Measurements from ENCODE around the gene IBA57. TPM values are rescaled to one million over a fixed set of nuclear protein-coding genes. Genes with fewer than 3 reads are reported as not detected.

IBA57 gene
- total and polyA plus RNA-seq, 11 donors, result 4.8 to 18.6 (median 11.8) TPM

DNA sequence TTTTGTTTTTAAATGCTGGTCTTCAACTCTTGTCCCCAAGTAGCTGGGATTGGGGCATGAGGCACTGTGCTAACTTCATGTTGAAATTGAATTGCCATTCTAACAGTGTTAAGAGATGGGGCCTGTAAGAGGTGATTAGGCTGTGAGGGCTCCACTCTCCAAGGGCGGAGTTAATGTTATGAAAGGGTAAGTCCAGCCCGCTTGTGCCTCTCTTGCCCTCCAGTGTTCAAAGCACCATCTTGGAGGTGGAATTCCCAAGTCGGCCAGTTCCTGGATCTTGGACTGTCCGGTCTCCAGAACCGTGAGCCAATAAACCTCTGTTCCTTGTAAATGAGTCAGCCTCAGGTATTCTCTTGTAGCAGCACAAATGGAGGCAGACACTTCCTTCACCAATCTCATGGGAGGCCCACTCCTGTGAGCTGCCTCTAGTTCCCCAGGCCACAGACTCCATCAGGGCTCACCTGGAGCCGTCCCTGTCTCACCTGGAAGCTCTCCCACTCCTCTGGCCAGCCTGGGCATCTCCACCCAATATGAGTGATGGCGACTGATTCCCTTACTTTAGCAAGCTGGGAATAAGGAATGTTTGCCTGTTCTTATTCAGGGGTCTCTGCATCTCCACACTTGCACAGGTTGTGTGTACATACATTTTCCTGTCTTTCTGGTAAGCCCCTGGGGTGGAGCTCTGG, 15.5 kb downstream of the IBA57 start:
- Histone ChIP-seq H3K4me3 (no peak overlapping the region), H3K27me3 (no peaks in the 10 kb centered on the region), H3K36me3 (peaks cover 0 to 6% (median 0%) of the 10 kb centered on the region in 9 donors), H3K9me3 (no peaks in the 10 kb centered on the region), H3K4me1 (peaks cover 0 to 13% (median 5%) of the 10 kb centered on the region in 12 donors), H3K27ac (no peak overlapping the region)
- DNase-seq (no peak), ATAC-seq (no peak)
- WGBS, 4 donors, result 94 to 98% (median 95%) methylated on average over 7 of the region's 7 CpGs
- TF ChIP-seq CTCF (IDR thresholded peaks at IDR 0.05) (no peak), POLR2A (IDR thresholded peaks at IDR 0.05) (no peak)
- intact Hi-C loops (cut with DNase I), result no loop called here

- Histone ChIP-seq H3K9me3 (no peaks in the 10 kb centered on the region), H3K27ac (no peak overlapping the region), H3K4me1 (peaks cover 0 to 13% (median 2%) of the 10 kb centered on the region in 12 donors), H3K4me3 (no peak overlapping the region), H3K36me3 (peaks cover 0 to under 1% (median 0%) of the 10 kb centered on the region in 9 donors), H3K27me3 (no peaks in the 10 kb centered on the region)
- ATAC-seq (peak in 1 of 4 donors; percentile 28), DNase-seq (no peak)
- TF ChIP-seq CTCF (IDR thresholded peaks at IDR 0.05) (no peak), POLR2A (IDR thresholded peaks at IDR 0.05) (no peak)
- intact Hi-C loops (cut with DNase I), result no loop called here
- WGBS, 4 donors, result 88 to 92% (median 90%) methylated on average over 9 of the region's 9 CpGs
These were observed 16.0 kb downstream of the IBA57 start for GRCh38 chr1:228181645-228182034.

DNA sequence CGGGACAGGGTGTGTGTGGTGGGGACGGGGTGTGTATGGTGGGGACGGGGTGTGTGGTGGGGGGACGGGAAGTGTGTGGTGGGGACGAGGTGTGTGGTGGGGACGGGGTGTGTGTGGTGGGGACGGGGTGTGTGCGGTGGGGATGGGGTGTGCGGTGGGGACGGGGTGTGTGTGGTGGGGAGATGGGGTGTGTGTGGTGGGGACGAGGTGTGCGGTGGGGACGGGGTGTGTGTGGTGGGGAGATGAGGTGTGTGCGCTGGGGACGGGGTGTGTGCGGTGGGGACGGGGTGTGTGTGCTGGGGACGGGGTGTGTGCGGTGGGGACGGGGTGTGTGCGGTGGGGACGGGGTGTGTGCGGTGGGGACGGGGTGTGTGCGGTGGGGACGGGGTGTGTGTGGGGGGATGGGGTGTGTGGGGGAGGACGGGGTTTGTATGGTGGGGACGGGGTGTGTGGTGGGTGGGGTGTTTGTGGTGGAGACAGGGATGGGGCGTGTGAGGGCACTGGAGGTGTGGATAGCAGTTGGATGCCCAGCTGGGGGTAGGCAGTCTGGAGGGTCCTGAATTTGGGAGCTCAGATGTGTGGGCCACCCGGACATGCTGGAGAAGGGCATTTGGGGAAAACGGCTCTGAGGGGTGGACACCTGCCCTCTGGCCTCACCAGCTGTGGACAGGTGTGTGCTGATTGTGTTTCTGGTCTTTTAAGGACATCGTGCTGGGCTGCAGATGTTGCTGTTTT, 16.9 kb downstream of the IBA57 start:
- no peaks in the 10 kb centered on the region for H3K9me3 ChIP-seq
- intact Hi-C loops (cut with DNase I), result no loop called here
- no peaks in the 10 kb centered on the region for H3K27me3 ChIP-seq
- no peak overlapping the region for H3K27ac ChIP-seq
- WGBS, 4 donors, result 92 to 95% (median 94%) methylated on average over 30 to 32 of the region's 32 CpGs
- H3K4me3 ChIP-seq, result no peak overlapping the region
- H3K4me1 ChIP-seq, result peaks cover 0 to 13% (median 0%) of the 10 kb centered on the region in 12 donors
- TF ChIP-seq POLR2A (IDR thresholded peaks at IDR 0.05) (no peak), CTCF (IDR thresholded peaks at IDR 0.05) (no peak)
- ATAC-seq (no peak), DNase-seq (no peak)
- H3K36me3 ChIP-seq, result no peaks in the 10 kb centered on the region

DNA sequence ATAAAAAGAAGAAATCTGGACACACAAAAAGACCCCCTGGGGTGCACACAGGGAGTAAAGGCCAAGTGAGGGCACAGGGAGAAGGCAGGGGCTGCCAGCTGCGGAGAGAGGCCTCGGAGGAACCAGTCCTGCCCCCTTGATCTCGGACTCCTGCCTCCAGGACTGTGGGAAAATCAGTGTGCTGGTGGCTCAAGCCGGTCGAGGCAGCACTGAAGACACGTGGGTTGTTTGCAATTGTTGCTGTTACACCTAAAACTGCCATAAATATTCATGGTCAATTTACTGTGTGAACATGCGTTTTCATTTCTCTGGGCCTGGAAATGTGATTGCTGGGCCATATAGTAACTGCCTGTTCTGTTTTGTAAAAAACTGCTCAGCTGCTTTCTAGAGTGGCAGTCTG, 18.5 kb downstream of the IBA57 start:
- Histone ChIP-seq H3K36me3 (no peaks in the 10 kb centered on the region), H3K27ac (no peak overlapping the region), H3K4me3 (no peak overlapping the region), H3K27me3 (no peaks in the 10 kb centered on the region), H3K4me1 (peaks cover 0 to 2% (median 0%) of the 10 kb centered on the region in 12 donors), H3K9me3 (peaks cover 0 to 10% (median 2%) of the 10 kb centered on the region in 12 donors)
- ATAC-seq (no peak), DNase-seq (no peak)
- intact Hi-C loops (cut with DNase I), result no loop called here
- WGBS, 4 donors, result 82 to 88% (median 85%) methylated on average over 7 of the region's 7 CpGs
- no peak for TF ChIP-seq POLR2A (IDR thresholded peaks at IDR 0.05)
- no peak for TF ChIP-seq CTCF (IDR thresholded peaks at IDR 0.05)
